ENCODE data around the gene SKI.
"Not testable (repeated sequence)": the region's sequence is repeated elsewhere in the genome, so short reads cannot be mapped to it uniquely, and the experiment has no call there.

DNA sequence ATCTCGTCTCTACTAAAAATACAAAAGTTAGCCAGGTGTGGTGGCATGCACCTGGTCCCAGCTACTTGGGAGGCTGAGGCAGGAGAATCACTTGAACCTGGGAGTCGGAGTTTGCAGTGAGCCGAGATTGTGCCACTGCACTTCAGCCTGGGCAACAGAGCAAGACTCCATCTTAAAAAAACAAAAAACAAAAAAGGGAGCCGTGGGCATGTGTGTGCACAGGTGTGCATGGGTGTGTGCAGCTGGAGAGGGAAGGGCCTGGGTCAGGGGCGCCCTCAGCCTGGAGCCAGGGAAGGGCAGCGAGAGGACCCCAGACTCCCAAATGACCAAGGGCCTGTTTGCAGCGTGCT is 18.9 kb downstream of the SKI start:
- TF ChIP-seq, protein P1, sequence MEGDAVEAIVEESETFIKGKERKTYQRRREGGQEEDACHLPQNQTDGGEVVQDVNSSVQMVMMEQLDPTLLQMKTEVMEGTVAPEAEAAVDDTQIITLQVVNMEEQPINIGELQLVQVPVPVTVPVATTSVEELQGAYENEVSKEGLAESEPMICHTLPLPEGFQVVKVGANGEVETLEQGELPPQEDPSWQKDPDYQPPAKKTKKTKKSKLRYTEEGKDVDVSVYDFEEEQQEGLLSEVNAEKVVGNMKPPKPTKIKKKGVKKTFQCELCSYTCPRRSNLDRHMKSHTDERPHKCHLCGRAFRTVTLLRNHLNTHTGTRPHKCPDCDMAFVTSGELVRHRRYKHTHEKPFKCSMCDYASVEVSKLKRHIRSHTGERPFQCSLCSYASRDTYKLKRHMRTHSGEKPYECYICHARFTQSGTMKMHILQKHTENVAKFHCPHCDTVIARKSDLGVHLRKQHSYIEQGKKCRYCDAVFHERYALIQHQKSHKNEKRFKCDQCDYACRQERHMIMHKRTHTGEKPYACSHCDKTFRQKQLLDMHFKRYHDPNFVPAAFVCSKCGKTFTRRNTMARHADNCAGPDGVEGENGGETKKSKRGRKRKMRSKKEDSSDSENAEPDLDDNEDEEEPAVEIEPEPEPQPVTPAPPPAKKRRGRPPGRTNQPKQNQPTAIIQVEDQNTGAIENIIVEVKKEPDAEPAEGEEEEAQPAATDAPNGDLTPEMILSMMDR (IDR thresholded peaks at IDR 0.05): not testable (repeated sequence)
- TF ChIP-seq EZH2 (IDR thresholded peaks at IDR 0.05; ENCODE audit: borderline replicate concordance, insufficient read depth, low read depth, low read length, poor library complexity, severe bottlenecking): not testable (repeated sequence)

All from B cell (primary cell).